ENCODE data around the gene HNRNPUL1.
"Not testable (repeated sequence)": the region's sequence is repeated elsewhere in the genome, so short reads cannot be mapped to it uniquely, and the experiment has no call there.

The HNRNPUL1 gene

GRCh38 chr19:41288673-41289530 lies 24.7 kb downstream of the HNRNPUL1 start:
- Histone ChIP-seq H3K27ac (ENCODE audit: low read length) (no peak overlapping the region), H3K9ac (ENCODE audit: low read length in 2 of 2) (no peak overlapping the region), H3K4me1 (ENCODE audit: control insufficient read depth, insufficient read depth, low read length) (no peaks in the 10 kb centered on the region), H3K4me3 (ENCODE audit: low read length in 2 of 2) (no peak overlapping the region), H3K36me3 (ENCODE audit: control insufficient read depth in 2 of 2, insufficient read depth in 2 of 2, low read length in 2 of 2) (peaks cover 44 to 57% of the 10 kb centered on the region in 2 donors), H3K27me3 (ENCODE audit: control insufficient read depth in 1 of 2, insufficient read depth in 2 of 2, low read length in 2 of 2) (no peaks in the 10 kb centered on the region), H3K9me3 (ENCODE audit: control insufficient read depth in 2 of 2, low read length in 2 of 2) (no peaks in the 10 kb centered on the region)

- H3K36me3 ChIP-seq (ENCODE audit: control insufficient read depth in 2 of 2, insufficient read depth in 2 of 2, low read length in 2 of 2), result peaks cover 50 to 59% of the 10 kb centered on the region in 2 donors
- not testable (repeated sequence) for H3K4me3 ChIP-seq (ENCODE audit: low read length in 2 of 2)
Measured at GRCh38 chr19:41289814-41290213, 25.6 kb downstream of the HNRNPUL1 start.

DNA sequence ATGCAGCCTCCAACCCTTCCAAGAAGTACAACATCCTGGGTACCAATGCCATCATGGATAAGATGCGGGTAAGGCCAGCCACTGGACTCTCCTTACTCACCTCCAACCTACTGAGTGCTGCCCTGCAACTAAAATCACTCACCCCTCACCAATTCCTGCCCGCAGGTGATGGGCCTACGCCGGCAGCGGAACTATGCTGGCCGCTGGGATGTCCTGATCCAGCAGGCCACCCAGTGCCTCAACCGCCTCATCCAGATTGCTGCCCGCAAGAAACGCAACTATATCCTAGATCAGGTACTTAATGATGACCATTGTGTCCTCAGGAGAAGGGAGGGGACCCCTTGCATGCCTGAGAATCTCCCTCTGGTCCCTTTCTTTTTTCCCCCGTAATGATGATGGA lies 30.2 kb downstream of the HNRNPUL1 start:
- no peaks in the 10 kb centered on the region for H3K27me3 ChIP-seq (ENCODE audit: control insufficient read depth in 1 of 2, insufficient read depth in 2 of 2, low read length in 2 of 2)
- H3K9ac ChIP-seq (ENCODE audit: low read length in 2 of 2), result no peak overlapping the region
- H3K36me3 ChIP-seq (ENCODE audit: control insufficient read depth in 2 of 2, insufficient read depth in 2 of 2, low read length in 2 of 2), result peaks cover 52 to 62% of the 10 kb centered on the region in 2 donors
- H3K4me3 ChIP-seq (ENCODE audit: low read length in 2 of 2), result no peak overlapping the region
- H3K4me1 ChIP-seq (ENCODE audit: control insufficient read depth, insufficient read depth, low read length), result peaks cover 36% of the 10 kb centered on the region
- H3K9me3 ChIP-seq (ENCODE audit: control insufficient read depth in 2 of 2, low read length in 2 of 2), result no peaks in the 10 kb centered on the region
- no peak overlapping the region for H3K27ac ChIP-seq (ENCODE audit: low read length)

More at GRCh38 chr19:41289814-41290213, 25.6 kb downstream of the HNRNPUL1 start:
- H3K4me1 ChIP-seq (ENCODE audit: control insufficient read depth, insufficient read depth, low read length); H3K9ac ChIP-seq (ENCODE audit: low read length in 2 of 2); H3K27me3 ChIP-seq (ENCODE audit: control insufficient read depth in 1 of 2, insufficient read depth in 2 of 2, low read length in 2 of 2); H3K9me3 ChIP-seq (ENCODE audit: control insufficient read depth in 2 of 2, low read length in 2 of 2); H3K27ac ChIP-seq (ENCODE audit: low read length): not testable (repeated sequence)

- no peak overlapping the region for H3K4me3 ChIP-seq (ENCODE audit: low read length in 2 of 2)
- no peaks in the 10 kb centered on the region for H3K9me3 ChIP-seq (ENCODE audit: control insufficient read depth in 2 of 2, low read length in 2 of 2)
- H3K27me3 ChIP-seq (ENCODE audit: control insufficient read depth in 1 of 2, insufficient read depth in 2 of 2, low read length in 2 of 2), result no peaks in the 10 kb centered on the region
- peaks cover 47% of the 10 kb centered on the region for H3K4me1 ChIP-seq (ENCODE audit: control insufficient read depth, insufficient read depth, low read length)
- peaks cover 48 to 64% of the 10 kb centered on the region in 2 donors for H3K36me3 ChIP-seq (ENCODE audit: control insufficient read depth in 2 of 2, insufficient read depth in 2 of 2, low read length in 2 of 2)
- peak overlapping the region in 1 of 2 donors; percentile 42 for H3K9ac ChIP-seq (ENCODE audit: low read length in 2 of 2)
- H3K27ac ChIP-seq (ENCODE audit: low read length), result peak overlapping the region; percentile 96
Measured at GRCh38 chr19:41295499-41295898, 31.3 kb downstream of the HNRNPUL1 start.

DNA sequence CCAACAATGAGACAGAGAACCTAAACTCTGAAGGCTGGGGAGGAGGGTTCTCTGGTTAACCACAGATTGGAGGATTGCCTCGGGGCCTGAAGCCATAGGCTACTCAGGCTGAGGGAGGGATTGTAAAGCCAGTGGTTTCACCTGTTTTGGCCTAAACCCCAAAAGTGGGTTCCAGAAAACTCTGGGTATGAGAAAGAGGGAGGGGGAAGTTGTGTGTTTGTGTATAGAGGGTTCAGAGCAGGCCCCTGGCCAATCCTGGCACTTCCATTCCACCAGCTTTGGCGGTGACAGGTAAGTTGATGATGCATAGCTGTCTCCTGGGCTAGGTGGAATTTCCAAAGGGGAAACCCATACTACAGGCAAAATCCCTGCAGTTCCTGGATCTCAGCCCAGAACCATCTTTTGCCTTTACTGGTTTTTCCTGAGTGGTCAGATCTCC lies 32.3 kb downstream of the HNRNPUL1 start:
- Histone ChIP-seq H3K9ac (ENCODE audit: low read length in 2 of 2) (peak overlapping the region; percentile 5 to 42), H3K36me3 (ENCODE audit: control insufficient read depth in 2 of 2, insufficient read depth in 2 of 2, low read length in 2 of 2) (peaks cover 53 to 63% of the 10 kb centered on the region in 2 donors), H3K4me1 (ENCODE audit: control insufficient read depth, insufficient read depth, low read length) (peaks cover 52% of the 10 kb centered on the region), H3K4me3 (ENCODE audit: low read length in 2 of 2) (no peak overlapping the region), H3K27me3 (ENCODE audit: control insufficient read depth in 1 of 2, insufficient read depth in 2 of 2, low read length in 2 of 2) (no peaks in the 10 kb centered on the region), H3K27ac (ENCODE audit: low read length) (peak overlapping the region; percentile 96), H3K9me3 (ENCODE audit: control insufficient read depth in 2 of 2, low read length in 2 of 2) (no peaks in the 10 kb centered on the region)

- no peaks in the 10 kb centered on the region for H3K9me3 ChIP-seq (ENCODE audit: control insufficient read depth in 2 of 2, low read length in 2 of 2)
- no peaks in the 10 kb centered on the region for H3K27me3 ChIP-seq (ENCODE audit: control insufficient read depth in 1 of 2, insufficient read depth in 2 of 2, low read length in 2 of 2)
- H3K9ac ChIP-seq (ENCODE audit: low read length in 2 of 2), result peak overlapping the region; percentile 39 to 68
- peaks cover 49 to 60% of the 10 kb centered on the region in 2 donors for H3K36me3 ChIP-seq (ENCODE audit: control insufficient read depth in 2 of 2, insufficient read depth in 2 of 2, low read length in 2 of 2)
- H3K4me3 ChIP-seq (ENCODE audit: low read length in 2 of 2), result peak overlapping the region; percentile 14 to 55
- peaks cover 54% of the 10 kb centered on the region for H3K4me1 ChIP-seq (ENCODE audit: control insufficient read depth, insufficient read depth, low read length)
- peak overlapping the region; percentile 96 for H3K27ac ChIP-seq (ENCODE audit: low read length)
Measured at GRCh38 chr19:41297628-41298347, 33.6 kb downstream of the HNRNPUL1 start.

DNA sequence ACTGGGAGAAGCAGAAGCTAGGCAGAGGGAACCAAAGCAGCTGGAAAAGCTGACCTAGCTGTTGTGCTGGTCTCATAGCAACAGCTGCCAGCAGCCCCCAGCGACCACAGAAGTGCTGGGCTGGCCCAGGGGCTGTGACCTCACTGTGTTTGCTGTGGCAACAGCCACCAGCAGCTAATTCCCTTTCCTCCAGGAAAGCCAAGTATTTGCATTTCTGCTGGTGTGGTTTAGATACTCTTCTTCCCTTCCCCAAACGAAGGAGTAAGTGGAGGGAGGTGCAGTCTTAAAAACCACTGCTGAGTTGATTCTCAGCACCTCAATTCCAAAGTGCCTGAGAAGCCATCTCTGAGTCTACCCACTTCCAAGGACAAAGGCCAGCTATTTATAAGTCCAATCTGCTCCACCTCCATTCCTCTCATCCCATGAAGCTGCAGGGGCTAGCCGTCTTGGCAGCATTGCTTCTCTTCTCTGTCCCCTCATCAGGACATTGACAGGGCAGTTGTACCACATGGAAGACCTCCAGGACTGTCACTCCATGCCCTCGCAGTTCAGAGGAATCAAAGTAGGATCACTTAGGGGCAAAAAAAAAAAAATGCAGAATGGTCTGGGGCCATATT lies 34.3 kb downstream of the HNRNPUL1 start:
- Histone ChIP-seq H3K27me3 (ENCODE audit: control insufficient read depth in 1 of 2, insufficient read depth in 2 of 2, low read length in 2 of 2) (no peaks in the 10 kb centered on the region), H3K4me1 (ENCODE audit: control insufficient read depth, insufficient read depth, low read length) (peaks cover 54% of the 10 kb centered on the region), H3K27ac (ENCODE audit: low read length) (peak overlapping the region; percentile 96), H3K9me3 (ENCODE audit: control insufficient read depth in 2 of 2, low read length in 2 of 2) (no peaks in the 10 kb centered on the region), H3K9ac (ENCODE audit: low read length in 2 of 2) (peak overlapping the region; percentile 39 to 68), H3K4me3 (ENCODE audit: low read length in 2 of 2) (peak overlapping the region; percentile 29 to 55), H3K36me3 (ENCODE audit: control insufficient read depth in 2 of 2, insufficient read depth in 2 of 2, low read length in 2 of 2) (peaks cover 46 to 58% of the 10 kb centered on the region in 2 donors)

DNA sequence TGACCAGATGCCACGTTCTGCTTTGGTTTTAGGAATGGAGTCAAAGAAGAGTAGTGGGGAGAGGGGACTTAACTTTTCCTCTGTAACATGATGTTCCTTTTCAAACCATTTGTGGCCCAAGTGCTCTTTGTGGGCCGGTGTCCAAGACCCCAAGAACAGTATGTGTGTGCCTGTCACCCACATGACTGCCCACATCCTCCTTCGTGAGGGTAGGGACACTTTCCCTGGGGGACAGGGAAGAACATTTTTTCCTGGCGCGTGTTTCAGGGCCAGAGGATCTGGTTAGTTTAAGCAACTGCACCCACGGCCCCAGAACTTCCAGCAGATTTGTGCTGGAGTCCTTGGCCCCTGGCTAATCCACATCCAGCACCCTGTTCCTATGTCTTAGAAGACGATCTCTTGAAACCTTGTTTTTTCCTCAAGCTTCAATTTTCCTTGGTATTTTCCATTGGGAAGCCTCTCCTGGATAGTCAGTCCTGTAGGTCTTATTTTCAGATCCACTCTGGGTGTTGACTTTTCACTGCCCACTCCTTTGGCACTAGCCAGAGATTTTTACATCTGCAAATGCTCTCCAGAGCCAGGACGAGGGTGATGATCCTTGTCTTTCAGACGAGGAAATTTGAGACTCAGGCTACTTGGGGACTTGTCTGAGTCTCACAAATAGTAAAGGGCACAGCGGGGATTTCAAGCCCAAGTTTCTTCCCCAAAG lies 35.0 kb downstream of the HNRNPUL1 start:
- Histone ChIP-seq H3K27ac (ENCODE audit: low read length) (peak overlapping the region; percentile 96), H3K9me3 (ENCODE audit: control insufficient read depth in 2 of 2, low read length in 2 of 2) (no peaks in the 10 kb centered on the region), H3K36me3 (ENCODE audit: control insufficient read depth in 2 of 2, insufficient read depth in 2 of 2, low read length in 2 of 2) (peaks cover 41 to 58% of the 10 kb centered on the region in 2 donors), H3K4me3 (ENCODE audit: low read length in 2 of 2) (peak overlapping the region; percentile 29 to 55), H3K4me1 (ENCODE audit: control insufficient read depth, insufficient read depth, low read length) (peaks cover 55% of the 10 kb centered on the region), H3K27me3 (ENCODE audit: control insufficient read depth in 1 of 2, insufficient read depth in 2 of 2, low read length in 2 of 2) (no peaks in the 10 kb centered on the region), H3K9ac (ENCODE audit: low read length in 2 of 2) (peak overlapping the region in 1 of 2 donors; percentile 62)

GRCh38 chr19:41299755-41300089 lies 35.5 kb downstream of the HNRNPUL1 start:
- Histone ChIP-seq H3K27ac (ENCODE audit: low read length) (peak overlapping the region; percentile 96), H3K9me3 (ENCODE audit: control insufficient read depth in 2 of 2, low read length in 2 of 2) (no peaks in the 10 kb centered on the region), H3K27me3 (ENCODE audit: control insufficient read depth in 1 of 2, insufficient read depth in 2 of 2, low read length in 2 of 2) (no peaks in the 10 kb centered on the region), H3K9ac (ENCODE audit: low read length in 2 of 2) (no peak overlapping the region), H3K4me1 (ENCODE audit: control insufficient read depth, insufficient read depth, low read length) (peaks cover 59% of the 10 kb centered on the region), H3K36me3 (ENCODE audit: control insufficient read depth in 2 of 2, insufficient read depth in 2 of 2, low read length in 2 of 2) (peaks cover 41 to 58% of the 10 kb centered on the region in 2 donors), H3K4me3 (ENCODE audit: low read length in 2 of 2) (peak overlapping the region; percentile 29)

DNA sequence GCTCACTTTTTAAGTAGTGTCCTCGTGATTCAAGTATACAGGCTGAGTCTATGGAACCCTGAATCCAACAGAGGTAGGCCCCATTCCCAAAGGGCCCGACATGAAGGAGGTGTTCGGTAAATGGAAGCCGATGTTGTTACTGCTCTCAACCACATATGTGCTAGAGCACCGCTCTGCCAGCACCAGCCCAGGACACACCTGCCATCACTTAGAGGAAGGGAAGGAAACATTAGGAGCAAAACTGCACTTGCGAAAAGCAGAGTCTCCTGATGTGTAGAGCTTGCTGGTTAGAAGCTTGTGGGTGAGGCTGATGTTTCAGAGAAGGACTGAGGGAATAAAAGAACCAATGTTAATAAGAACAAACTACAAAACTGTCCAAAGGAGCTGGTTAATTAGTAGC lies 36.4 kb downstream of the HNRNPUL1 start:
- peaks cover 57% of the 10 kb centered on the region for H3K4me1 ChIP-seq (ENCODE audit: control insufficient read depth, insufficient read depth, low read length)

More for the DNA sequence above, 36.4 kb downstream of the HNRNPUL1 start:
- Histone ChIP-seq H3K9me3 (ENCODE audit: control insufficient read depth in 2 of 2, low read length in 2 of 2) (no peaks in the 10 kb centered on the region), H3K27ac (ENCODE audit: low read length) (peak overlapping the region; percentile 96), H3K27me3 (ENCODE audit: control insufficient read depth in 1 of 2, insufficient read depth in 2 of 2, low read length in 2 of 2) (no peaks in the 10 kb centered on the region), H3K4me3 (ENCODE audit: low read length in 2 of 2) (no peak overlapping the region), H3K9ac (ENCODE audit: low read length in 2 of 2) (no peak overlapping the region), H3K36me3 (ENCODE audit: control insufficient read depth in 2 of 2, insufficient read depth in 2 of 2, low read length in 2 of 2) (peaks cover 41 to 60% of the 10 kb centered on the region in 2 donors)

Measured in stomach smooth muscle (tissue), 2 donors.